Suprapubic skin (tissue), 3 donors: Measurements from ENCODE around the gene SCN5A.

Experiments
- EP300 ChIP-seq: sonication (generic); formaldehyde crosslinking; IDR thresholded peaks from one replicate; pipeline ENCODE4 v1.6.1; 2017; ENCODE audit warnings: antibody characterized with exemption
- POLR2A ChIP-seq, 2 donors: fragments of 450-650 bp; IDR thresholded peaks; one replicate each; pipeline ENCODE4 v1.6.1; 2017; ENCODE audit warnings: antibody characterized with exemption in 2 of 2, mild to moderate bottlenecking in 2 of 2, moderate library complexity in 2 of 2
- TF ChIP-seq, protein P1 (sequence below), 2 donors: fragments of 200-600 bp in 1 of 2; fragments of 450-650 bp in 1 of 2; sonication (generic) in 1 of 2; IDR thresholded peaks; one replicate each; pipeline ENCODE4 v1.5.1; 2016 to 2019; ENCODE audit warnings: antibody characterized with exemption in 2 of 2, mild to moderate bottlenecking in 1 of 2, moderate library complexity in 1 of 2

DNA sequence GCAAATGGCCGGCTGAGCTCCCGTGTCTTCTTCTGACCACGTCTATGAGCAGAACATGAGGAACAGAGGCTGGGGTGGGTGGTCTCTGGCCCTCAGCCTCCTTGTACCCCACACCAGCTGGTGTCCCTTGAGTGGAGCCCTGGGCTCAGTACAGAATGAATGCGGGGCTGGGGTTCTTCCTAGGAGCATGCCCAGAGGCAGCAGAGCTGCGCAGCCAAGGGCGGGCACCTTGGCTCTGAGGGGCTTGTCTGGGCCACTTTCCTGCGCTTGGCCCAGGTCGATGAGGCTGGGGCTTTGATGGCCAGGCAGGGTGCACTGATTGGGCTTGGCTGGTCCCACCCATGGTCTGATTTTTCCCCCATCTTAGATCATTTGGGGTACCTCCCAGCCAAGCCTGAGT, 6.4 kb downstream of the SCN5A start:
- TF ChIP-seq, protein P1, sequence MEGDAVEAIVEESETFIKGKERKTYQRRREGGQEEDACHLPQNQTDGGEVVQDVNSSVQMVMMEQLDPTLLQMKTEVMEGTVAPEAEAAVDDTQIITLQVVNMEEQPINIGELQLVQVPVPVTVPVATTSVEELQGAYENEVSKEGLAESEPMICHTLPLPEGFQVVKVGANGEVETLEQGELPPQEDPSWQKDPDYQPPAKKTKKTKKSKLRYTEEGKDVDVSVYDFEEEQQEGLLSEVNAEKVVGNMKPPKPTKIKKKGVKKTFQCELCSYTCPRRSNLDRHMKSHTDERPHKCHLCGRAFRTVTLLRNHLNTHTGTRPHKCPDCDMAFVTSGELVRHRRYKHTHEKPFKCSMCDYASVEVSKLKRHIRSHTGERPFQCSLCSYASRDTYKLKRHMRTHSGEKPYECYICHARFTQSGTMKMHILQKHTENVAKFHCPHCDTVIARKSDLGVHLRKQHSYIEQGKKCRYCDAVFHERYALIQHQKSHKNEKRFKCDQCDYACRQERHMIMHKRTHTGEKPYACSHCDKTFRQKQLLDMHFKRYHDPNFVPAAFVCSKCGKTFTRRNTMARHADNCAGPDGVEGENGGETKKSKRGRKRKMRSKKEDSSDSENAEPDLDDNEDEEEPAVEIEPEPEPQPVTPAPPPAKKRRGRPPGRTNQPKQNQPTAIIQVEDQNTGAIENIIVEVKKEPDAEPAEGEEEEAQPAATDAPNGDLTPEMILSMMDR (IDR thresholded peaks at IDR 0.05): no peak
- TF ChIP-seq EP300 (no peak), POLR2A (IDR thresholded peaks at IDR 0.05) (no peak)
